Nephron (organoid): Measurements from ENCODE around the gene BBLN.
"Not testable (repeated sequence)": the region's sequence is repeated elsewhere in the genome, so short reads cannot be mapped to it uniquely, and the experiment has no call there.

Experiments used
- H3K27ac Mint-ChIP-seq, 3 experiments: 2 replicates each; pipeline ENCODE4 v1.8.0; 2020; ENCODE audit warnings: mixed read lengths in 3 of 3, mild to moderate bottlenecking in 2 of 3, moderate library complexity in 1 of 3
- H3K27me3 Mint-ChIP-seq: 2 replicates; pipeline ENCODE4 v1.8.0; 2021; ENCODE audit warnings: low read depth, mild to moderate bottlenecking, moderate library complexity, mixed read lengths
- H3K36me3 Mint-ChIP-seq: 2 replicates; pipeline ENCODE4 v1.8.0; 2020; ENCODE audit warnings: low read depth, mixed read lengths
- H3K4me1 Mint-ChIP-seq: 2 replicates; pipeline ENCODE4 v1.8.0; 2020; ENCODE audit warnings: mixed read lengths
- H3K4me3 Mint-ChIP-seq, 3 experiments: 2 replicates each; pipeline ENCODE4 v1.8.0; 2020; ENCODE audit warnings: mild to moderate bottlenecking in 3 of 3, mixed read lengths in 3 of 3, moderate library complexity in 2 of 3
- H3K9me3 Mint-ChIP-seq: 2 replicates; pipeline ENCODE4 v1.8.0; 2020; ENCODE audit warnings: mixed read lengths
- CTCF ChIP-seq, 3 experiments: fragments of 200-600 bp; sonication (generic); IDR thresholded peaks; one replicate each; pipeline ENCODE4 v1.5.0; 2021; ENCODE audit warnings: antibody characterized with exemption in 3 of 3; ENCODE audit not compliant: unreplicated experiment in 3 of 3

BBLN gene

DNA sequence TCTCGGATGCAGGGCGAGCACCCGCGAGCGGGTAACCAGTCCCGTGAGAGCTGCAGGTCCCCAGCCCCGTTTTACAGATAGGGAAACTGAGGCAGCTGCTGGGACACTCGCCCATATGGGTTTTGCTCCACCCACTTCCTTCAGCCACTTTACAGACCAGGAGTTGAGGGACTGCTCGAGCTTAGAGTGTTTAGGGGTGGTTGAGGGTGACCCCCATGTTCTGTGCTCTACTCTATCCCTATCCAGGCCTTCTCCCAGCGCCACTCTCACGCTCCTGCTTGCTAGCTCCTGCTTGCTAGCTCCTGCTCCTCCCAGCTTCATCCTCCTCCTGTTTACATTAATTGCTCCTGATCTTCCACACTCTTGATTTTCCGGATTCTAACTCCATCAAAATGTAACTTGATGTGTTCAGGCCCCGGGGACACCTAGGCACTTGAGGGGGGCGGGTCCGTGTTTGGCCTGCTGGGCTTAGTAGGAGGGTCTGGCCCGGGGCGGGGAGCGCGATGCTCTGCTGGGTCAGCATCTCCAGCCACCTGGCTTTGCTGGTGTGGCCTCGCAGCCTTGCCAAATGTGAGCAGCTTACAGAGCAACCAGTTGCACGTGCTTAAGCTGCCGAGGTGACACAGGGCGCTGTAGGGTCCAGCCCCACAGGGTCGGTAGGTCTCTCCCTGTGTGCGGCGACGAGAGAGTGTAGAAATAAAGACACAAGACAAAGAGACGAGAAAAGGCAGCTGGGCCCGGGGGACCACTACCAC lies 31.1 kb upstream of the BBLN start:
- Mint-ChIP-seq H3K4me1 (peaks cover 39% of the 10 kb centered on the region), H3K9me3 (peaks cover 2% of the 10 kb centered on the region), H3K36me3 (no peaks in the 10 kb centered on the region), H3K4me3 (peak overlapping the region; percentile 96 to 98 (median 98)), H3K27ac (peak overlapping the region; percentile 94 to 99 (median 96)), H3K27me3 (no peaks in the 10 kb centered on the region)
- no peak for TF ChIP-seq CTCF (IDR thresholded peaks at IDR 0.05; ENCODE audit: unreplicated experiment in 3 of 3)

- H3K27me3 Mint-ChIP-seq, H3K36me3 Mint-ChIP-seq, H3K9me3 Mint-ChIP-seq: not testable (repeated sequence)
- Mint-ChIP-seq H3K27ac (peak overlapping the region; percentile 80 to 95 (median 85)), H3K4me1 (peaks cover 39% of the 10 kb centered on the region), H3K4me3 (peak overlapping the region; percentile 80 to 90 (median 90))
- peak; percentile 37 to 48 (median 44) for TF ChIP-seq CTCF (IDR thresholded peaks at IDR 0.05; ENCODE audit: unreplicated experiment in 3 of 3)
These were observed 30.0 kb upstream of the BBLN start for GRCh38 chr9:128129976-128130590.

GRCh38 chr9:128130651-128131050 lies 29.4 kb upstream of the BBLN start:
- peaks cover 39% of the 10 kb centered on the region for H3K4me1 Mint-ChIP-seq
- H3K4me3 Mint-ChIP-seq: peak overlapping the region; percentile 37 to 54 (median 54)
- H3K9me3 Mint-ChIP-seq, H3K27me3 Mint-ChIP-seq, H3K36me3 Mint-ChIP-seq: not testable (repeated sequence)
- peak overlapping the region in 2 of 3 experiments; percentile 80 to 95 for H3K27ac Mint-ChIP-seq

DNA sequence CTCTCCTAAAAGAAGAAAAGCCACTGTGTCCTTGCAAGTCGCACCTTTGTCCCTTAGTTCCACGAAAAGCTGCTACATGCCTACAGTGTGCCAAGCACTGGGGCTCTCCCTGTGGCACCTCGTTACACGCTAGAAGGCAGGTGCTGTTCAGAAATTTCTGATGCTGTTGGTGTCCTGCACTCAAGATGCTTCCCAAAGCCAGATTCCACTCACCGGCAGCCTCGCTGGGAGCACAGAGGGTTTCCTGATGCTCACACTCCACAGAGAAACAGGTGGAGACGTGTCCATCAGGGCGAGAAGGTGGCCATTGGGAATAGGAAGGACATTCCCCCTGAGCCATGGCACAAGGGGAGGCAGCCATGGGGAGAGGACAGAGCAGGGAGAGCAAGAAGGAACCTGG lies 28.7 kb upstream of the BBLN start:
- not testable (repeated sequence) for H3K27me3 Mint-ChIP-seq, H3K9me3 Mint-ChIP-seq, H3K36me3 Mint-ChIP-seq
- H3K4me1 Mint-ChIP-seq: peaks cover 32% of the 10 kb centered on the region
- peak overlapping the region in 2 of 3 experiments; percentile 81 to 84 for H3K27ac Mint-ChIP-seq
- peak overlapping the region; percentile 15 to 64 (median 38) for H3K4me3 Mint-ChIP-seq

DNA sequence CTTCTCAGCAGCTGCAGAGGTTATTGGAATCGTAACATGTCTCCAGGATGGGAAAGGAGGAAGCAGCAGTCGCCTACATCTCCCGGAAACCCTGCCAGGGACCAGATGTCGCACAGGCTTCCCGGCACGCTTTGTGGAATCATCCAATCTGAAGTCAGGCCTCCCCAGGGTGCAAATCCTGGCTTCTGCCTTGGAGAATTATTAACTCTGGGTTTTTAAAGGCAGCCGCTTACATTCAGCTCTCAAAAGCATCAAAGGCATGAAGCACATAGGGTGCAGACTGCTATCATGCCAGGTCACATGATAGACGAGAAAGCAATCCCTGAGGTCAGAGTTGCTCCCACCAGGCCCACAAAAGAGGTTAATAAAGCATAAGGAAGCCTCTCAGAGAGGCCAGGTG lies 27.9 kb upstream of the BBLN start:
- Mint-ChIP-seq H3K4me3 (peak overlapping the region in 1 of 3 experiments; percentile 12), H3K4me1 (peaks cover 37% of the 10 kb centered on the region), H3K27ac (peak overlapping the region; percentile 73 to 84 (median 81))
- not testable (repeated sequence) for H3K27me3 Mint-ChIP-seq, H3K36me3 Mint-ChIP-seq, H3K9me3 Mint-ChIP-seq

DNA sequence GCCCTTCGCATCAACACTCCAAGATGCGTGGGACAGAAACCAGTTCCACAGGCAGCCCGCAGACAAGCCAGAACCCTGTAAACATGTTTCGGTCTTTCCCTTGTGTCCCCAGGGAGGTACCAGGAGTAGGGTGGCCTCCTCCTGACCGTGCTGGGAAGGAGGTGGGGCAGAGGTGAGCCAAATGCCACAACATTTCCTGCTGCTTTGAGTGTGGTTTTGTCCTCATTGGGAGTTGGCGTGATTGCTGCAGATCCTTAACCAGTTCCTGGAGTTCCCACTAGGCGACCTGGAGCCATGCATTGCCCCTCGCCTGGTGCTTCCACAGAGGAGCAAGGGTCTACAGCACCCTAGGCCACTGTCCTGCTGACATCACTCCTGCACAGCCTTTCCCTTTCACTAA lies 24.5 kb upstream of the BBLN start:
- not testable (repeated sequence) for H3K4me3 Mint-ChIP-seq, H3K9me3 Mint-ChIP-seq, H3K27ac Mint-ChIP-seq, H3K36me3 Mint-ChIP-seq, H3K27me3 Mint-ChIP-seq
- H3K4me1 Mint-ChIP-seq: peaks cover 39% of the 10 kb centered on the region

- H3K4me1 Mint-ChIP-seq: peaks cover 37% of the 10 kb centered on the region
- no peaks in the 10 kb centered on the region for H3K36me3 Mint-ChIP-seq
- peaks cover 2% of the 10 kb centered on the region for H3K9me3 Mint-ChIP-seq
- peaks cover 3% of the 10 kb centered on the region for H3K27me3 Mint-ChIP-seq
- no peak for TF ChIP-seq CTCF (IDR thresholded peaks at IDR 0.05; ENCODE audit: unreplicated experiment in 3 of 3)
- peak overlapping the region; percentile 32 to 69 (median 56) for H3K27ac Mint-ChIP-seq
- peak overlapping the region in 1 of 3 experiments; percentile 24 for H3K4me3 Mint-ChIP-seq
These were observed 23.0 kb upstream of the BBLN start for GRCh38 chr9:128136816-128137793.
